Endodermal cell (in vitro differentiated cells): Measurements from ENCODE around the gene L1TD1. TPM values are rescaled to one million over a fixed set of nuclear protein-coding genes. Genes with fewer than 3 reads are reported as not detected.
"Not testable (repeated sequence)": the region's sequence is repeated elsewhere in the genome, so short reads cannot be mapped to it uniquely, and the experiment has no call there.

Source experiments
- DNase-seq: peaks from one replicate; pipeline ENCODE4 v3.0.0-alpha.2; 2017
- H3K27ac ChIP-seq: 2 replicates; pipeline ENCODE4 v1.5.1; 2013; ENCODE audit warnings: mild to moderate bottlenecking, low read depth, low read length, moderate library complexity
- H3K27me3 ChIP-seq: 2 replicates; pipeline ENCODE4 v1.6.1; 2013; ENCODE audit warnings: mild to moderate bottlenecking, low read length, moderate library complexity; ENCODE audit not compliant: insufficient read depth, control insufficient read depth, poor library complexity, severe bottlenecking
- H3K36me3 ChIP-seq: 2 replicates; pipeline ENCODE4 v1.7.0; 2013; ENCODE audit warnings: mild to moderate bottlenecking, low read length, moderate library complexity; ENCODE audit not compliant: control insufficient read depth, insufficient read depth
- H3K4me1 ChIP-seq: one replicate; pipeline ENCODE4 v1.7.0; 2013; ENCODE audit warnings: low read length; ENCODE audit not compliant: control insufficient read depth, insufficient read depth
- H3K4me3 ChIP-seq: 2 replicates; pipeline ENCODE4 v1.5.1; 2013; ENCODE audit warnings: mild to moderate bottlenecking, low read length, moderate library complexity
- H3K9ac ChIP-seq: 2 replicates; pipeline ENCODE4 v1.6.1; 2013; ENCODE audit warnings: mild to moderate bottlenecking, low read length, moderate library complexity; ENCODE audit not compliant: poor library complexity, severe bottlenecking; ENCODE audit errors: extremely low read depth
- H3K9me3 ChIP-seq: 2 replicates; pipeline ENCODE4 v1.6.1; 2013; ENCODE audit warnings: mild to moderate bottlenecking, low read length, moderate library complexity; ENCODE audit not compliant: control insufficient read depth
- H3K27ac Mint-ChIP-seq: 2 replicates; pipeline ENCODE4 v1.8.0; 2020; ENCODE audit warnings: mixed read lengths
- H3K27me3 Mint-ChIP-seq: 2 replicates; pipeline ENCODE4 v1.8.0; 2021; ENCODE audit warnings: mild to moderate bottlenecking, mixed read lengths; ENCODE audit not compliant: insufficient read depth
- H3K36me3 Mint-ChIP-seq: 2 replicates; pipeline ENCODE4 v1.8.0; 2020; ENCODE audit warnings: low read depth, mixed read lengths
- H3K4me1 Mint-ChIP-seq: 2 replicates; pipeline ENCODE4 v1.8.0; 2020; ENCODE audit warnings: mixed read lengths
- H3K4me3 Mint-ChIP-seq: 2 replicates; pipeline ENCODE4 v1.8.0; 2020; ENCODE audit warnings: mild to moderate bottlenecking, moderate library complexity, mixed read lengths
- H3K9me3 Mint-ChIP-seq: 2 replicates; pipeline ENCODE4 v1.8.0; 2020; ENCODE audit warnings: mild to moderate bottlenecking, mixed read lengths
- CTCF ChIP-seq: fragments of 200-600 bp; sonication (generic); conservative IDR thresholded peaks from 2 replicates; pipeline ENCODE4 v1.5.0; 2021; ENCODE audit warnings: antibody characterized with exemption, mild to moderate bottlenecking
- WGBS, 2 experiments: methylation state at CpG; one replicate each; pipeline versions ENCODE4 v1.1.5 to v1.1.7; 2013; ENCODE audit warnings: missing lambda C conversion rate in 2 of 2, mixed read lengths in 1 of 2; ENCODE audit not compliant: insufficient coverage in 1 of 2, insufficient read length in 1 of 2; 5-methylcytosine and 5-hydroxymethylcytosine counted together
- total RNA-seq, 2 donors: library from RNA; stranded (reverse); fragmentation: NEBNext Ultra II Directional in 1 of 2; extraction: Animal tissue kit (Norgen Biotek cat#: 25700) in 1 of 2; gene quantifications; 2 replicates in 1 of 2; 3 replicates in 1 of 2; pipeline ENCODE4 v1.2.1, GENCODE V29; 2021

L1TD1 gene
- total RNA-seq, 2 donors from 2014 or later: 66.7 to 200 TPM

- H3K4me1 ChIP-seq: peaks cover 5% of the 10 kb centered on the region
- Mint-ChIP-seq H3K9me3 (peaks cover 16% of the 10 kb centered on the region), H3K4me1 (peaks cover 21% of the 10 kb centered on the region), H3K27me3 (no peaks in the 10 kb centered on the region), H3K4me3 (no peak overlapping the region), H3K27ac (no peak overlapping the region), H3K36me3 (no peaks in the 10 kb centered on the region)
- TF ChIP-seq CTCF: no peak
- H3K36me3 ChIP-seq: no peaks in the 10 kb centered on the region
- H3K27ac ChIP-seq: no peak overlapping the region
- DNase-seq: no peak
- no peaks in the 10 kb centered on the region for H3K27me3 ChIP-seq
- H3K9me3 ChIP-seq: peaks cover 15% of the 10 kb centered on the region
- H3K4me3 ChIP-seq: no peak overlapping the region
- 80 to 81% methylated on average over 12 of the region's 12 CpGs for WGBS, 2 experiments
- H3K9ac ChIP-seq: no peak overlapping the region
Observed at GRCh38 chr1:62241371-62242131, 46.9 kb downstream of the L1TD1 start.

GRCh38 chr1:62244380-62244779 is 49.7 kb downstream of the L1TD1 start:
- H3K36me3 Mint-ChIP-seq, H3K4me3 ChIP-seq, H3K27ac Mint-ChIP-seq, H3K4me1 ChIP-seq, DNase-seq, H3K27ac ChIP-seq, H3K9ac ChIP-seq, H3K4me3 Mint-ChIP-seq, H3K27me3 Mint-ChIP-seq, H3K27me3 ChIP-seq, H3K36me3 ChIP-seq: not testable (repeated sequence)
- peaks cover 28% of the 10 kb centered on the region for H3K4me1 Mint-ChIP-seq
- peaks cover 16% of the 10 kb centered on the region for H3K9me3 Mint-ChIP-seq
- WGBS, 2 experiments: 92% methylated on average over 3 of the region's 3 CpGs; no CpG with 5 or more reads in 1 of the 2 experiments
- peaks cover 15% of the 10 kb centered on the region for H3K9me3 ChIP-seq

GRCh38 chr1:62245201-62245600 is 50.6 kb downstream of the L1TD1 start:
- H3K4me3 Mint-ChIP-seq: no peak overlapping the region
- TF ChIP-seq CTCF: no peak
- Histone ChIP-seq H3K36me3 (no peaks in the 10 kb centered on the region), H3K4me1 (peaks cover 5% of the 10 kb centered on the region), H3K9ac (no peak overlapping the region), H3K9me3 (peaks cover 15% of the 10 kb centered on the region), H3K27ac (no peak overlapping the region), H3K27me3 (no peaks in the 10 kb centered on the region), H3K4me3 (no peak overlapping the region)
- H3K27ac Mint-ChIP-seq: no peak overlapping the region
- no peaks in the 10 kb centered on the region for H3K27me3 Mint-ChIP-seq
- DNase-seq: no peak
- H3K9me3 Mint-ChIP-seq: peaks cover 16% of the 10 kb centered on the region
- H3K36me3 Mint-ChIP-seq: no peaks in the 10 kb centered on the region
- H3K4me1 Mint-ChIP-seq: peaks cover 29% of the 10 kb centered on the region
